GM21423 (cell line): ENCODE results near the gene DISC1.
"Not testable (repeated sequence)": the region's sequence is repeated elsewhere in the genome, so short reads cannot be mapped to it uniquely, and the experiment has no call there.

Experiments
- ATAC-seq: cut with Tn5 transposase; IDR thresholded peaks from one replicate; pipeline ENCODE4 v1.9.1; 2021; ENCODE audit warnings: mild to moderate bottlenecking, moderate library complexity; ENCODE audit not compliant: unreplicated experiment

The DISC1 gene

GRCh38 chr1:231761747-231762541 lies 135.4 kb downstream of the DISC1 start:
- ATAC-seq = no peak

- ATAC-seq = no peak
Measured at GRCh38 chr1:231763456-231763855, 136.9 kb downstream of the DISC1 start.

GRCh38 chr1:231765825-231766224 lies 139.2 kb downstream of the DISC1 start:
- ATAC-seq = not testable (repeated sequence)

- ATAC-seq = no peak
Measured at GRCh38 chr1:231767471-231767870, 140.9 kb downstream of the DISC1 start.

GRCh38 chr1:231768416-231768815 lies 141.8 kb downstream of the DISC1 start:
- ATAC-seq = no peak

- ATAC-seq = no peak
Measured at GRCh38 chr1:231770506-231771175, 144.1 kb downstream of the DISC1 start.

GRCh38 chr1:231774719-231775335 lies 148.2 kb downstream of the DISC1 start:
- ATAC-seq = no peak

GRCh38 chr1:231776010-231776756 lies 149.6 kb downstream of the DISC1 start:
- no peak for ATAC-seq

GRCh38 chr1:231776757-231777062 lies 150.1 kb downstream of the DISC1 start:
- no peak for ATAC-seq

GRCh38 chr1:231778009-231778719 lies 151.6 kb downstream of the DISC1 start:
- no peak for ATAC-seq

- no peak for ATAC-seq
Measured at GRCh38 chr1:231779081-231779480, 152.5 kb downstream of the DISC1 start.

GRCh38 chr1:231781892-231782291 lies 155.3 kb downstream of the DISC1 start:
- ATAC-seq = no peak

GRCh38 chr1:231785073-231785472 lies 158.5 kb downstream of the DISC1 start:
- ATAC-seq = not testable (repeated sequence)

- no peak for ATAC-seq
Measured at GRCh38 chr1:231786126-231786525, 159.5 kb downstream of the DISC1 start.

GRCh38 chr1:231792634-231793033 lies 166.0 kb downstream of the DISC1 start:
- no peak for ATAC-seq

GRCh38 chr1:231793893-231794292 lies 167.3 kb downstream of the DISC1 start:
- no peak for ATAC-seq

GRCh38 chr1:231796141-231796540 lies 169.6 kb downstream of the DISC1 start:
- no peak for ATAC-seq

GRCh38 chr1:231799363-231799986 lies 172.9 kb downstream of the DISC1 start:
- no peak for ATAC-seq

GRCh38 chr1:231800108-231800507 lies 173.5 kb downstream of the DISC1 start:
- no peak for ATAC-seq

- ATAC-seq = no peak
Measured at GRCh38 chr1:231801042-231801585, 174.5 kb downstream of the DISC1 start.
